DOHH2 (cell line): Measurements from ENCODE around the gene GSTM4.

Source experiments
- H3F3A ChIP-seq: fragments of 200-600 bp; sonication (generic), shearing (Covaris generic); 2 replicates; pipeline ENCODE4 v1.6.0; 2016; ENCODE audit warnings: antibody characterized with exemption, mild to moderate bottlenecking; ENCODE audit not compliant: control insufficient read depth, insufficient read depth
- H3K27ac ChIP-seq: fragments of 200-600 bp; sonication (generic); 2 replicates; pipeline ENCODE4 v1.5.1; 2014; ENCODE audit warnings: low read depth, mild to moderate bottlenecking, low read length, moderate library complexity
- H3K27me3 ChIP-seq: fragments of 200-600 bp; sonication (generic); 2 replicates; pipeline ENCODE4 v1.6.1; 2014; ENCODE audit warnings: mild to moderate bottlenecking, low read length, mixed read lengths; ENCODE audit not compliant: control insufficient read depth
- H3K36me3 ChIP-seq: fragments of 200-600 bp; sonication (generic); 2 replicates; pipeline ENCODE4 v1.6.1; 2014; ENCODE audit warnings: mild to moderate bottlenecking, low read length, moderate library complexity, mixed read lengths; ENCODE audit not compliant: control insufficient read depth
- H3K4me1 ChIP-seq: fragments of 200-600 bp; sonication (generic); 2 replicates; pipeline ENCODE4 v1.6.1; 2014; ENCODE audit warnings: mild to moderate bottlenecking, low read length, mixed read lengths; ENCODE audit not compliant: control insufficient read depth
- H3K4me2 ChIP-seq: fragments of 200-600 bp; sonication (generic); 2 replicates; pipeline ENCODE4 v1.6.0; 2014; ENCODE audit warnings: mild to moderate bottlenecking, low read length, moderate library complexity
- H3K4me3 ChIP-seq: fragments of 200-600 bp; sonication (generic); 2 replicates; pipeline ENCODE4 v1.5.1; 2014; ENCODE audit warnings: mild to moderate bottlenecking, low read length, mixed read lengths
- H3K79me2 ChIP-seq: fragments of 200-600 bp; sonication (generic); 2 replicates; pipeline ENCODE4 v1.6.1; 2014; ENCODE audit warnings: mild to moderate bottlenecking, low read length, mixed read lengths; ENCODE audit not compliant: control insufficient read depth
- H3K9me2 ChIP-seq: fragments of 200-600 bp; sonication (generic); replicated peaks from 2 replicates; pipeline ENCODE4 v1.6.1; 2014; ENCODE audit warnings: mild to moderate bottlenecking, low read length, mixed read lengths; ENCODE audit not compliant: control insufficient read depth
- H3K9me3 ChIP-seq: fragments of 200-600 bp; sonication (generic); 2 replicates; pipeline ENCODE4 v1.6.1; 2014; ENCODE audit warnings: antibody characterized with exemption, low read length, mixed read lengths; ENCODE audit not compliant: control insufficient read depth, insufficient read depth
- H4K20me1 ChIP-seq: fragments of 200-600 bp; sonication (generic); 2 replicates; pipeline ENCODE4 v1.6.0; 2014; ENCODE audit warnings: low read depth, mild to moderate bottlenecking, antibody characterized with exemption, low read length, moderate library complexity; ENCODE audit not compliant: control insufficient read depth, insufficient read depth
- EZH2phosphoT487 ChIP-seq: fragments of 200-600 bp; sonication (generic); IDR thresholded peaks from 2 replicates; pipeline ENCODE4 v1.6.1; 2017; ENCODE audit warnings: borderline replicate concordance, mild to moderate bottlenecking, antibody characterized with exemption, low read length, moderate library complexity, mixed read lengths
- TF ChIP-seq, protein P1 (sequence below): fragments of 200-600 bp; sonication (generic); IDR thresholded peaks from one replicate; pipeline ENCODE4 v1.5.1; 2014; ENCODE audit warnings: antibody characterized with exemption, mild to moderate bottlenecking, low read depth, low read length; ENCODE audit not compliant: poor library complexity, severe bottlenecking

GSTM4 gene

DNA sequence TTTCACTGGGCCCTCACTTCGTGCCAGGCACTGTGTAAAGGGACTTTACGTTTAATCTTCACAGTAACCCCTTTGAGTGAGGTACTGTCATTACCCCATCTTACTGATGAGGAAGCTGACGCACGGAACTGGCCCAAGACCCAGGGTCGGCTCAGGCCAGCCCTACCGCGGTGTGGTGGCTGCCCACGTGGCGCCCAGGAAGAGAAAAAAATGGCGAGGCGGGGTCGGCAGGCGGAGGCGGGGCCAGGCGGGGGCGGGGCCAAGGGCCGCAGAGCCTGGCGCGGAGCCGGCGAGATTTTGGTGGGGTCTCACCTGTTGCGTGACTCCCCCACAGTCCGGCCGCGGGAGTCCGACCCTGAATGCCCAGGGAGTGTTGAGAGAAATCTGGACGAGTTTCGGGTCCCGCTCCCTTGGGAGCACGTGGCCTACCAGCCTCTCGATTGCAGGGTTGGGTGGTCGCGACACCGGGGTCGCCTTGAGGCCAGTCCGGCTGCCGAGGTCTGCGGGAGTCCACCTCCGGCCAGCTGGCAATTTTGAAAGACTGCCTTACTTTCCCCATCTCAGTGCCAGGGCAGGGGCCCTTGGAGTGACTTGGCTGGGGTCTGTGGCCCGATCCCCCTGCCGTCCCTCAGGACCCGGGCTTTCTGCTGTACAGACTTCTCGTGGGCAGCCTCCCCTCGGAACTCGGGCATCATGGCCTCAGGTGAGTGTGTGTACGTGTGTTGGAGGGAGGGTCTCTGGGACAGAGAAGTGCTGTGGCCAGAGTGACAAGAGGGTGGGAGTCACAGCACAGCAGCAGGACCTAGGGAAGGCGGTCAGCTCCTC lies 36.1 kb upstream of the GSTM4 start, which contains the start of the genes AMPD2 and GNAT2:
AMPD2 (plus strand) TSS at position 262 of the 825 bp plus-strand sequence. CDS start 1,339 bp downstream, outside the sequence.
GNAT2 (minus strand) TSS at position 41 of the 825 bp plus-strand sequence. CDS start 6,746 bp downstream, outside the sequence.
- H3K9me3 ChIP-seq: no peaks in the 10 kb centered on the region
- H3K4me1 ChIP-seq: peaks cover 79% of the 10 kb centered on the region
- H3K27ac ChIP-seq: peak within 1 kb of the TSS; percentile 44
- peaks cover 12% of the 10 kb centered on the region for H3F3A ChIP-seq
- H3K79me2 ChIP-seq: peaks cover 55% of the 10 kb centered on the region
- peak within 1 kb of the TSS; percentile 77 for H3K4me2 ChIP-seq
- H4K20me1 ChIP-seq: no peaks in the 10 kb centered on the region
- no peaks in the 10 kb centered on the region for H3K9me2 ChIP-seq
- no peaks in the 10 kb centered on the region for H3K36me3 ChIP-seq
- peak within 1 kb of the TSS; percentile 81 for H3K4me3 ChIP-seq
- TF ChIP-seq EZH2phosphoT487: no peak
- TF ChIP-seq, protein P1, sequence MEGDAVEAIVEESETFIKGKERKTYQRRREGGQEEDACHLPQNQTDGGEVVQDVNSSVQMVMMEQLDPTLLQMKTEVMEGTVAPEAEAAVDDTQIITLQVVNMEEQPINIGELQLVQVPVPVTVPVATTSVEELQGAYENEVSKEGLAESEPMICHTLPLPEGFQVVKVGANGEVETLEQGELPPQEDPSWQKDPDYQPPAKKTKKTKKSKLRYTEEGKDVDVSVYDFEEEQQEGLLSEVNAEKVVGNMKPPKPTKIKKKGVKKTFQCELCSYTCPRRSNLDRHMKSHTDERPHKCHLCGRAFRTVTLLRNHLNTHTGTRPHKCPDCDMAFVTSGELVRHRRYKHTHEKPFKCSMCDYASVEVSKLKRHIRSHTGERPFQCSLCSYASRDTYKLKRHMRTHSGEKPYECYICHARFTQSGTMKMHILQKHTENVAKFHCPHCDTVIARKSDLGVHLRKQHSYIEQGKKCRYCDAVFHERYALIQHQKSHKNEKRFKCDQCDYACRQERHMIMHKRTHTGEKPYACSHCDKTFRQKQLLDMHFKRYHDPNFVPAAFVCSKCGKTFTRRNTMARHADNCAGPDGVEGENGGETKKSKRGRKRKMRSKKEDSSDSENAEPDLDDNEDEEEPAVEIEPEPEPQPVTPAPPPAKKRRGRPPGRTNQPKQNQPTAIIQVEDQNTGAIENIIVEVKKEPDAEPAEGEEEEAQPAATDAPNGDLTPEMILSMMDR: no peak
- no peaks in the 10 kb centered on the region for H3K27me3 ChIP-seq

DNA sequence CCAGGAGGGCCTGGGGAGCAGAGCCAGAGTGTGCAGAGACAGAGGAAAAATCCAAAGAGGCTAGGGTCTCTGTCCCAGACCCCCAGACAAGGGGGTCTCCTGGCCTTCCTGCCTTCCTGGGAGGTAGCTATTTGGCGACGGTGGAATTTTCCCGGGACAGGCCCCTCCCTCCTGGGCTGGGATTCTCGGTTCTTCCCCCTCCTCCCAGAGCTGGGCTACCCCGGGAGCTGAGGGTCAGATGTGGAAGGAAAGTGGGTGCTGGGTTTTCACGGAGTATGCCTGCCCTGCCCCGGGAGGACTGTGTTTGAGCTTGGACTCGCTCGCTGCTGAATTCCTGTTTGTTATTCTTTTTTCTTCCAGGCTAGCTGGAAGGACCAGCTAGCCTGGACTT lies 35.5 kb upstream of the GSTM4 start:
- TF ChIP-seq EZH2phosphoT487: no peak
- TF ChIP-seq, protein P1: no peak

GRCh38 chr1:109620841-109621286 lies 35.0 kb upstream of the GSTM4 start:
- Histone ChIP-seq H3K27me3 (no peaks in the 10 kb centered on the region), H3K4me3 (peak overlapping the region; percentile 81), H3K79me2 (peaks cover 63% of the 10 kb centered on the region), H3F3A (peaks cover 12% of the 10 kb centered on the region), H3K4me1 (peaks cover 75% of the 10 kb centered on the region), H4K20me1 (no peaks in the 10 kb centered on the region), H3K27ac (peak overlapping the region; percentile 44), H3K36me3 (no peaks in the 10 kb centered on the region), H3K9me2 (no peaks in the 10 kb centered on the region), H3K9me3 (no peaks in the 10 kb centered on the region), H3K4me2 (peak overlapping the region; percentile 77)
- TF ChIP-seq EZH2phosphoT487: no peak
- TF ChIP-seq, protein P1: no peak

More for the DNA sequence above, 35.5 kb upstream of the GSTM4 start:
- Histone ChIP-seq H3K79me2 (peaks cover 61% of the 10 kb centered on the region), H3K4me1 (peaks cover 80% of the 10 kb centered on the region), H4K20me1 (no peaks in the 10 kb centered on the region), H3K27me3 (no peaks in the 10 kb centered on the region), H3K4me2 (peak overlapping the region; percentile 77), H3K9me2 (no peaks in the 10 kb centered on the region), H3K9me3 (no peaks in the 10 kb centered on the region), H3K36me3 (no peaks in the 10 kb centered on the region), H3K27ac (peak overlapping the region; percentile 44), H3K4me3 (peak overlapping the region; percentile 81), H3F3A (peaks cover 12% of the 10 kb centered on the region)
